Astrocyte (in vitro differentiated cells and primary cell): ENCODE results near the gene UCK1.

Experiments used
- EZH2 ChIP-seq: IDR thresholded peaks from 2 replicates; pipeline ENCODE4 v1.6.1; 2012; ENCODE audit warnings: mild to moderate bottlenecking, low read length, inconsistent platforms; ENCODE audit not compliant: insufficient read depth
- TF ChIP-seq, protein P1 (sequence below): IDR thresholded peaks from 2 replicates; pipeline ENCODE4 v1.5.1; 2011; ENCODE audit warnings: low read depth, mild to moderate bottlenecking, inconsistent platforms, low read length, moderate library complexity; ENCODE audit not compliant: insufficient read depth

DNA sequence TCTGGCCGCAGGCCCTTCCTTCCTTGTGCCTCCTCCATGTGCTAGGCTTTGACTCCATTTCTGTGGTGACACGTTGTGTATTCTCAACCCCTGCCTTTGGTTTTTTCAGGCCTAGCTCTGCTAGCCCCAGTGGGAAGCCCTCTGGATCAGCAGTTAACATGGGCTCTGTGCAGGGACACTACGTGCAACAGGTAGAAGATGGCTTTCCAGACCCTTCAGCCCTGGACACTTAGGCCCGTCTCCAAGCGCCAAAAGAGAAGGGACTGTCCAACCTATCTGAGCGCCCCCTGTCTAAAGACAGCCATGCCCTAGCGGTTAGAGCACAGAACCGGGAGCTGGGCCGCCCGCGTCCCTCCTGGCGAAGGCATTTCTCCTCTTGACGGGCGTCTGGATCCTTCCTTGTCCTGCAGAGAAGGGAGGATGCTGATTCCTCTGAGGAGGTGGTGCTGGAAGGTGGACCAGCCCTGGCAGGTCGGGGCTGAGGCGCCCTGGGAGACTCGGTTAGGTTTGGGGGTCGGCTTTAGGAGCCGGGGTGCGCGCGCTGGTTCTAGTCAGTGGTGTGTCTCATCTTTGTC, 36.7 kb downstream of the UCK1 start:
- TF ChIP-seq, protein P1, sequence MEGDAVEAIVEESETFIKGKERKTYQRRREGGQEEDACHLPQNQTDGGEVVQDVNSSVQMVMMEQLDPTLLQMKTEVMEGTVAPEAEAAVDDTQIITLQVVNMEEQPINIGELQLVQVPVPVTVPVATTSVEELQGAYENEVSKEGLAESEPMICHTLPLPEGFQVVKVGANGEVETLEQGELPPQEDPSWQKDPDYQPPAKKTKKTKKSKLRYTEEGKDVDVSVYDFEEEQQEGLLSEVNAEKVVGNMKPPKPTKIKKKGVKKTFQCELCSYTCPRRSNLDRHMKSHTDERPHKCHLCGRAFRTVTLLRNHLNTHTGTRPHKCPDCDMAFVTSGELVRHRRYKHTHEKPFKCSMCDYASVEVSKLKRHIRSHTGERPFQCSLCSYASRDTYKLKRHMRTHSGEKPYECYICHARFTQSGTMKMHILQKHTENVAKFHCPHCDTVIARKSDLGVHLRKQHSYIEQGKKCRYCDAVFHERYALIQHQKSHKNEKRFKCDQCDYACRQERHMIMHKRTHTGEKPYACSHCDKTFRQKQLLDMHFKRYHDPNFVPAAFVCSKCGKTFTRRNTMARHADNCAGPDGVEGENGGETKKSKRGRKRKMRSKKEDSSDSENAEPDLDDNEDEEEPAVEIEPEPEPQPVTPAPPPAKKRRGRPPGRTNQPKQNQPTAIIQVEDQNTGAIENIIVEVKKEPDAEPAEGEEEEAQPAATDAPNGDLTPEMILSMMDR: no peak
- no peak for TF ChIP-seq EZH2
